GM12872 (cell line): Measurements from ENCODE around the gene LRP1B.

Experiments used
- CTCF ChIP-seq: IDR thresholded peaks from 3 replicates; pipeline ENCODE4 v1.5.1; 2011; ENCODE audit warnings: low read depth, mild to moderate bottlenecking, low read length, moderate library complexity; ENCODE audit not compliant: insufficient read depth

The LRP1B gene

DNA sequence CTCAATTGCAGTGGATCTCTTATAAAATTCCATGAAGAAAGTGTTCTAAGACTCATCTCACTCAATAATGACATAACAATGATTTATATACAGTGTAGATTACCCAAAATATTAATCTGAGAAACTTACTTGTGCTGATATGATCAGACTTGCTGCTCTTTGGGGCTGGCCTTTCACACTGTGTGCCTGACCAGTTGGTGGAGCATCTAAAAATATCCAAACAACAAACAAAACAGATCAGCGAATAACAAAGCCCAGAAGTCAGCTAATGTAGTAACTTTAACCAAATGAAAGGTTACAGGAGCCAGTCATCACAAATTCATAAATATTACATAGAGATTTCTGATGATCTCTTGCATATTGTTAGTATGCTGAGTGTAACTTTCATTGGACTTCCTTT, 1883.9 kb downstream of the LRP1B start:
- TF ChIP-seq CTCF = no peak

DNA sequence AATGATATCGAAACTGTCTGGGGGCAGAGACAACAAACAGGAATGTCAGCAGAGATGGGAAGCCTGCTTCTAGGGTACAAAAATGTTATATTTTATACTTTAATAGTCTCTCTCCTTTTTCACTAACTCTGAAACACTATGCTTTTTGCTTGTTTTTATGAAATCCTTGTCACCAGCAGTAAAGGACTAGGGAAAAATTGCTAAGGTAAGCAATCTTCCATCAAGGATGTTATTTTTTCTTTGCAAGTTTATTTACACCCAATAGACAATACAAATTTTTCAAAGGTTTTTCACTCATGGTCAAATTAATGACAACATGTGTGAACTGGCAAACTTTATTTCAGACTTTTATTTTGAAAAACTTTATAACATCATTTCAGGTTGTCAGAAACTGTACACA, 1884.8 kb downstream of the LRP1B start:
- TF ChIP-seq CTCF = no peak

DNA sequence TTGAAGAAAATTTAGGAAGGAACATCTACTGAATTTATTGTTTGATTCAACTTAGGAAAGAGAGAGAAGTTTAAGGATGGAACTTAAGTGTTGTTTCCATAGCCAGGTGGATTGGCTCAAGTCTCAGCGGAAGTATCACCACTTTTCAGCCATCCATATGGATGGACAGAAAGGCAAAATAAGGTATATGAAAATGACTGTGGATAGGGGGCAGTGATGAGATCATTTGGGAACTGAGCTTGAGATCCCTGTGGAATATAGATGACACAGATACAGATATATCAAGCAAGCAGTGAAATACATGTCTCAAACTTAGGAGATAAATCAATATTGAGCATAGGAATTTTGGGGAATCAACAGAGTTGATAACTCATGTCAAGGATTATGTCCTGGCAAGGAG, 1887.9 kb downstream of the LRP1B start:
- no peak for TF ChIP-seq CTCF

DNA sequence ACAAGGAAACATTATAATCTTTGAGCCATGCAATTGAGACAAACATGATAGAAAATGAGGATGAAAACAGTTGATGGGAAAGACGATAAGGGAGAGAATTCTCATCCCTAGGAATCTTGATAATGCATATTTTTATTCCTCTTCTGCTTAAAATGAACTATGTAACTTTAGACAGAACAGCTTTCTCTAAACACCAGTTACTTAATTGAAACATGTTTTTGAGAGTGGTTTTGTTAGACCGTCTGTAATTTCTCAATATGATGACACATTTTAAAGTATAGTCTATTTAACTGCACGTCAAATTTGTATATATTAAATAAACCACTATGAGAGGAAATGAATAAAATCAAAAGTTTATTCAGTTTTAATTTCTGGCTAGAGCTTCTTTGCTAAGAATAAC, 1896.7 kb downstream of the LRP1B start:
- no peak for TF ChIP-seq CTCF

- no peak for TF ChIP-seq CTCF
Measured at GRCh38 chr2:140210963-140211362, 1919.9 kb downstream of the LRP1B start.

GRCh38 chr2:140205093-140205492, 1925.7 kb downstream of the LRP1B start:
- TF ChIP-seq CTCF = no peak

GRCh38 chr2:140203347-140203746, 1927.5 kb downstream of the LRP1B start:
- no peak for TF ChIP-seq CTCF

- no peak for TF ChIP-seq CTCF
Measured at GRCh38 chr2:140201572-140201971, 1929.2 kb downstream of the LRP1B start.
